CD4-positive, alpha-beta T cell treated with Interleukin-21 for 1 hour (primary cell): ENCODE data around the gene STYXL2.

ENCODE experiments used
- DNase-seq: peaks from one replicate; pipeline ENCODE4 v3.0.0-alpha.2; 2020

STYXL2 gene

DNA sequence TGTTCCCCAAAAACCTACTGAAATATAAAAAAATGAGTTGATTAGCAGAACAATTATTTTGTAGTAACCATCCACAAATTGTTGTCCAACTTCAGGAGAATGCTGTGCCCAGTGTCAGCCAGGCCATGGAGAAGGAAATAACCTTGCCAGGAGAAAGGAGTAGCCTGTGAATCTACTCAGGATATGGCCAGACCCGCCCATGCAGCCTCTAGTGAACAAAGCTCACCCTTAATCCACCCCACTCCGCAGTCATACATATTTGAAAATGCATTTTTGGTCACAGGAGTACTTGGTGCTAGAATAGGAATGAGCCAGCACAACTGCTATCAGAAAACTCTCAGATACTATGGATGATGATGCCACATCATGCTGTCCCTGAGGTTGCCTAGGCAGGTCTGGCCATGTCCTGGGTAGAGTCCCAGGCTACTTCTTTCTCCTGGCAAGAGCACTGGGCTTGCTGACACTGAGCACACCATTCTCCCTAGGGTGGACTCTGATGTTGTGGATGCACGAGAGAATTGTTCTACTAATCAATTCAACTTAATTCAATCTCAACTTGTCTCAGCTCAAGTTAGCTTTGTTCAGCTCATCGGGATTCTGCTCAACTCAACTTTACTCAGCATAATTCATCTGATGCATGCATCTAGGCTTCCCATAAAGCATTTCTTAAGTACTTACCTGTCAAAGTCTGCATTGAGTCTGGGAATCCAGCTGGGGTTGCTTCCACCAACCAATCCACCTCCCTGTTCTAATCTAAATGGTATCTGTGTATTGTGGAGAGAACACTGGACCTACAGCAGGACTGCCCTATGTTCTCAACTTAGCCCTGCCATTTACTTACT is 18.2 kb downstream of the STYXL2 start:
- DNase-seq, result no peak

DNA sequence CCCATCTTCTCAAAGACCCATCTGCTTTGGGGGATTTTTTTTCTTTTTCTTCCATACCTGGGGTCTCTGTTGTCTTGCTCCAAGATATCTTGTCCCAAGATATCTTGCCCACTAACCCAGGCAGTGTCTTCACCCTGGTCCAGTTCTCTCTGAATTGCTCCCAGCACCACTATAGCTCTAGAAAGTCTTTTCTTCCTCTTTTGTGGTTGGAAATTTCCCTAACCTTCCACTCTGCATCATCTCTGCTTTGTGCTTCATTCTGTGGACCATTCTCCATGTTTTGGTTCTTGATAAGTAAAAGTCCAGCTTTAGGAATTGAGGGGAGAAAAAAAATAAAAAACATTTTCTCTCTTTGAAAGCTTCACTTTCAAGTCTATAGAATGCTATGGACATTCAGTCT is 20.9 kb downstream of the STYXL2 start:
- DNase-seq, result no peak

DNA sequence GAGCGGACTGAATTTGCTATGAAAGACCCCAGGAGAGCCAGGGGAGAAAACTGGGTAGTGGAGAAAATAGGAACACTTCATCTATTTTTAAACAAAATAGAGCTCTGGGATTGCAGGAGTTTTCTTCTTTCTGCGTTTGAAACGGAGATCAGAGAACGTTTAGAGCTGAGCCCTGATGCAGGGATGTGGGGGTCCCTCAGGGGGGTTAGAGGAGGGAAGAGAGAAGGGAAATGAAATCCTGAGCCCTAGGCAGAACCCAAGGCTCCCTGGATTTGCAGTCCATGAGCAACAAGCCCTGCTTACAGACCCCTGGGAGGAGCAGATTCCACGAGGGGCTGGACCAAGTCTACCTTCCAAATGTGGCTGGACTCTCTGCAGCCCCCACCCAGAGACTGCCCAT is 21.8 kb downstream of the STYXL2 start:
- DNase-seq, result no peak

DNA sequence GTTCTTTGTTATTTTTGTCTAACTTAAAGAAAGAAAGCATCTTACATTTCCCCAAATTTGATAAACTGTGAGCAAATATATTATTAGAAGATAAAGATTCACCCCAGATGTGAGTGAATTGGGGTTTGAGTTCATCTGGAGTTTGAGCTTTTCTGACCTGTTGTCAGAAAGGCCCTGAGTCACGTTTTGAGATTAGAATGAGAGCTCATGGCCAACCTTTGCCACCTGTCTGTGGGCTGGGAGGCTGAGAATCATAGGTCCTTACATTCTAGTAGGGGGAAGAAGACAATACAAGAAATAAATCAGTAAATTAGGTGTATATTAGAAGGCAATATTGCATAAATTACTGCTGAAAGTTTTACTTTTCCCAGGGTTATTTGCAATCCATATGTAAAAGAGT is 22.3 kb downstream of the STYXL2 start:
- DNase-seq, result no peak

DNA sequence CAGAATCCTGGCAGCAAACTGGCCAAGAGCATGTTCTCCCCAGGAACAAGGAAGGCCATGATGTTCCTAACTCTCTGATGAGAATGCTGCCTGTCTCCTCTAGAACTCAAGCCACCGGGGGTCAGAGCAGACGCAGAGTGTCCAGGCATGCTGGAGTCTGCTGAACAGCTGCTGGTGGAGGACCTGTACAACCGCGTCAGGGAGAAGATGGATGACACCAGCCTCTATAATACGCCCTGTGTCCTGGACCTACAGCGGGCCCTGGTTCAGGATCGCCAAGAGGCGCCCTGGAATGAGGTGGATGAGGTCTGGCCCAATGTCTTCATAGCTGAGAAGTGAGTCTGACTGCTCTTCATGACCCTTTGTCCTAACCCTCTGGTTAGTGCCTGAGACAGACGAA is 23.4 kb downstream of the STYXL2 start:
- no peak for DNase-seq

DNA sequence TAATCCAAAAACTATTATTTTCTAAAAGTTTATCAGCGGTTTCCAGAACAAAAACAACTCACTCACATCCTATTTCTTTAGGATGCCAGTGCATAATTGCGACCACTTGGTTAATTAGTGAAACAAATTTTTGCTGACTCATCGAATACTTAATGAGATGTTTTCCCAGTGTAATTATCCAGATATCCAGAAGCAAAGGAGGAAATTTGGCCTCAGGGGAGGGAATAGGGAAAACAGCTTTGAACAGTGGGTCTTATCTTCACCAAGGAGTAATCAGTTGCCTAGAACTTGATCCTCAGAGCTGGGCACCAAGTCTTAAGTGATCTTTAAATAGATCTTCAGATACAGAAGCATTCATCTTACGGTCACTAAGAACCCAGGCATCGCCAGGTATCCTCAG is 24.3 kb downstream of the STYXL2 start:
- no peak for DNase-seq

DNA sequence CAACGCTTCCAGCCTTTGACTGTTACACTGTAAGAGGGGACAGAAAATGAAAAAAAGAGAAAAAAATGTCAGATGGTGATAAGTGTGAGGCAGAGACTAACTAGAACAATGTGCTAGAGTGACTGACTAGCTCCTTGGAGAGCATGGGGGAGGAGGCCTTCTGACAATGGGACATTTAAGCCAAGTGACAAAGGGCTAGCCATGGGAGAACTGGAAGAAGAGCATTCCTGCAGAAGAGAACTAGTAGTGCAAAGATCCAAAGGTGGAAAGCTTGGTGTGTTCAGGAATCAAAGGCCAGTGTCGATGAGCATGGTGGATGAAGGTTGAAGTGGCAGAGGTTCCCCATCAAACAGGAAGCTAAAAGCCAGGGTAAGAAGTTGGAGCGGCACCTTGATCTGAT is 25.8 kb downstream of the STYXL2 start:
- no peak for DNase-seq

DNA sequence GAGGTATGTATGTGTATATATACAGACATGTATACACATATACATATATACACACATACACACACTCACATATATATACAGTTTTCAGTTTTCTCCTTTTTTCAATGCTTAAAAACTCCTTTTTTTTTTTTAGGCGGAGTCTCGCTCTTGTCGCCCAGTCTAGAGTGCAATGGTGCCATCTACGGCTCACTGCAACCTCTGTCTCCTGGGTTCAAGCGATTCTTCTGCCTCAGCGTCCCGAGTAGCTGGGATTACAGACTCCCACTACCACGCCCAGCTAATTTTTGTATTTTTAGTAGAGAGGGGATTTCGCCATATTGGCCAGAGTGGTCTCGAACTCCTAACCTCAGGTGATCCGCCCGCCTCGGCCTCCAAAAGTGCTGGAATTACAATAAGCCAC is 27.0 kb downstream of the STYXL2 start:
- DNase-seq, result peak; percentile 11

DNA sequence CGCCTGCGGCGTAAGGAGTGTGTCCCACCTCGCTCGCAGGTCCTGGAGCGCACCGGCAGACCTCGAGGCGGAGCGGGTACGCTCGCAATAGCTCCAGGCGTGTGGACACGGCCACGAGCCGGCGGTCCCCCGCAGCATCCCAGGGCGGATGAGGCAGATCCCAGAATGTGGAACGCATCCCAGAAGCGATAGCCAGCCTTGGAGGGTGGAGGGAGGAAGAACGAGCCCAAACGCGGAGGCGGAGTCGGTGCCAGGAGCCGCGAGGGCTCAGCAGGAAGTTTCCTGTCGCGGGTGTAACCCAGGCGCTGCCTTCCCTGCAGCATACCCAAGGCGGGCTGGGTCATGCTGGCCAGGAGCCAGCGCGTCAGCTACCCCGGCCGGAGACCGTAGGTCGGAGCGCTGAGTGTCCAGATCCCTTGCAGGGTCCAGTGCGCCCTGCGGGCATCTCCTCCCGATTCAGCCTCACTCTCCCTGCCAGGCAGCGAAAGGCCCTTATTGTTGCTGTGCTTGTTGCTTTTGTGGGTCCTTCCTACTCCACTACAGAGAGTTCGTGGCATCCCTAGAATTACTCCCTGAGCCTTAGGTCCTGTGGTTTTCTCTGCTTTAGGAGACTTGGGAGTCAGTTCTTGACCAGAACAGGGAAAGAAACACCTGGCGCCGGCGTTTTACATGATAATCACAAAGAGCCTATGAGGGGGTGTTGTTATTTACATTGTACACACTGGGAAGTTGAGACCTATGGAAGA is 27.7 kb downstream of the STYXL2 start:
- DNase-seq, result peak; percentile 25

DNA sequence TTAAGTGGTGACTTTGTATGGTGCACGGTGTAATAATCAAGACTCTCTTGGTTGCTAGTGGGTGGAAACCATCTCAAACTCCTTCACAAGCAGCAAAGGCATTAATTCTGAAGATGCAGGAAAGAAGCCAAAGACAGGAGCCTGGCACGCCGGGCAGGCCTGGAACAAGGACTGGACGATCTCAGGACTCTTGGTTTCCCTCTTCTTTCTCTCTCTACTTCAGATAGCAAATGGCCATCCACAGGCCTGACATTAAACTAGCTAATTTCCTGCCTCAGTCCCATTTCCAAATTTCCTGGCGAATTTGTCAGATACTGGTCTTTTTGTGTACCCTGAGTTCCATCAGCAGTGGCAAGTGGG is 28.2 kb downstream of the STYXL2 start:
- DNase-seq, result no peak

DNA sequence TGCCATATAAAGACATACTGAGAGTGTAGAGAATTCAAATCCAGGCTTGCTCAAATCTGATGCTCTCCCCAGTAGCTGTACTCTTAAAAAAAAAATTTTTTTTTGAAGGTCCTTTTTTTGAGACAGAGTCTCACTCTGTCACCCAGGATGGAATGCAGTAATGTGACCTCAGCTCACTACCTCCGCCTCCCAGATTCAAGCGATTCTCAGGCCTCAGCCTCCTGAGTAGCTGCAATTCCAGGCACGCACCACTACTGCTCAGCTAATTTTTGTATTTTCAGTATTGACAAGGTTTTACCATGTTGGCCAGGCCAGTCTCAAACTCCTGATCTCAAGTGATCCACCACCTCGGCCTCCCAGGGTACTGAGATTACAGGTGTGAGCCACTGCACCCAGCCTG is 28.7 kb downstream of the STYXL2 start:
- DNase-seq, result no peak

DNA sequence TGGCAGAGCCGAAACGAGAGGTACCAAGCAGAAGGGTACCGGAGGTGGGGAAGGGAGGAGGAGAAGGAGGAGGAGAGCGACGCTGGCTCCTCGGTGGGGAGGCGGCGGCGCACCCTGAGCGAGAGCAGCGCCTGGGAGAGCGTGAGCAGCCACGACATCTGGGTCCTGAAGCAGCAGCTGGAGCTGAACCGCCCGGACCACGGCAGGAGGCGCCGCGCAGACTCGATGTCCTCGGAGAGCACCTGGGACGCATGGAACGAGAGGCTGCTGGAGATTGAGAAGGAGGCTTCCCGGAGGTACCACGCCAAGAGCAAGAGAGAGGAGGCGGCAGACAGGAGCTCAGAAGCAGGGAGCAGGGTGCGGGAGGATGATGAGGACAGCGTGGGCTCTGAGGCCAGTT is 32.4 kb downstream of the STYXL2 start:
- DNase-seq, result no peak

DNA sequence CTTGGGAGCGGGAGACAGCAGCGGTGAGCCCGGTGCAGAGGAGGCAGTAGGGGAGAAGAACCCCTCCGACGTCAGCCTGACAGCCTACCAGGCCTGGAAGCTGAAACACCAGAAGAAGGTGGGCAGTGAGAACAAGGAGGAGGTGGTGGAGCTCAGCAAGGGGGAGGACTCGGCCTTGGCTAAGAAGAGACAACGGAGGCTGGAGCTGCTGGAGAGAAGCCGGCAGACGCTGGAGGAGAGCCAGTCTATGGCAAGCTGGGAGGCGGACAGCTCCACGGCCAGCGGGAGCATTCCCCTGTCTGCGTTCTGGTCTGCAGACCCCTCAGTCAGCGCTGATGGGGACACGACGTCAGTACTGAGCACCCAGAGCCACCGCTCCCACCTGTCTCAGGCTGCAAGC is 32.9 kb downstream of the STYXL2 start:
- DNase-seq, result no peak

DNA sequence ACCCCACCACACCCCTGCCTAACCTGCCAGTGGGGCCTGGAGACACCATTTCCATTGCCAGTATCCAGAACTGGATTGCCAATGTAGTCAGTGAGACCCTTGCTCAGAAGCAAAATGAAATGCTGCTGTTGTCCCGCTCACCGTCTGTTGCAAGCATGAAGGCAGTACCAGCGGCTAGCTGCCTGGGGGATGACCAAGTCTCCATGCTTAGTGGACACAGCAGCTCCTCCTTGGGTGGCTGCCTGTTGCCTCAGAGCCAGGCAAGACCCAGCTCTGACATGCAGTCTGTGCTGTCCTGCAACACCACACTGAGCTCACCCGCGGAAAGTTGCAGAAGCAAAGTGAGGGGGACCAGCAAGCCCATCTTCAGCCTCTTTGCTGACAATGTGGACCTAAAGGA is 33.4 kb downstream of the STYXL2 start:
- DNase-seq, result no peak

DNA sequence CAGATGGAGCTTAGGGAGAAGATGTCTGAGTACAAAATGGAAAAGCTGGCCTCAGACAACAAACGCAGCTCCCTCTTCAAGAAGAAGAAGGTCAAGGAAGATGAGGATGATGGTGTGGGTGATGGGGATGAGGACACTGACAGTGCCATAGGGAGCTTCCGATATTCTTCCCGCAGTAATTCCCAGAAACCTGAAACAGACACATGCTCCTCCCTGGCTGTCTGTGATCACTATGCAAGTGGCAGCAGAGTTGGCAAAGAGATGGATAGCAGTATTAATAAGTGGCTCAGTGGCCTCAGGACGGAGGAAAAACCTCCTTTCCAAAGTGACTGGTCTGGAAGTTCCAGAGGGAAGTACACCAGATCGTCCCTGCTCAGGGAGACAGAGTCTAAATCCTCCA is 33.8 kb downstream of the STYXL2 start:
- no peak for DNase-seq

DNA sequence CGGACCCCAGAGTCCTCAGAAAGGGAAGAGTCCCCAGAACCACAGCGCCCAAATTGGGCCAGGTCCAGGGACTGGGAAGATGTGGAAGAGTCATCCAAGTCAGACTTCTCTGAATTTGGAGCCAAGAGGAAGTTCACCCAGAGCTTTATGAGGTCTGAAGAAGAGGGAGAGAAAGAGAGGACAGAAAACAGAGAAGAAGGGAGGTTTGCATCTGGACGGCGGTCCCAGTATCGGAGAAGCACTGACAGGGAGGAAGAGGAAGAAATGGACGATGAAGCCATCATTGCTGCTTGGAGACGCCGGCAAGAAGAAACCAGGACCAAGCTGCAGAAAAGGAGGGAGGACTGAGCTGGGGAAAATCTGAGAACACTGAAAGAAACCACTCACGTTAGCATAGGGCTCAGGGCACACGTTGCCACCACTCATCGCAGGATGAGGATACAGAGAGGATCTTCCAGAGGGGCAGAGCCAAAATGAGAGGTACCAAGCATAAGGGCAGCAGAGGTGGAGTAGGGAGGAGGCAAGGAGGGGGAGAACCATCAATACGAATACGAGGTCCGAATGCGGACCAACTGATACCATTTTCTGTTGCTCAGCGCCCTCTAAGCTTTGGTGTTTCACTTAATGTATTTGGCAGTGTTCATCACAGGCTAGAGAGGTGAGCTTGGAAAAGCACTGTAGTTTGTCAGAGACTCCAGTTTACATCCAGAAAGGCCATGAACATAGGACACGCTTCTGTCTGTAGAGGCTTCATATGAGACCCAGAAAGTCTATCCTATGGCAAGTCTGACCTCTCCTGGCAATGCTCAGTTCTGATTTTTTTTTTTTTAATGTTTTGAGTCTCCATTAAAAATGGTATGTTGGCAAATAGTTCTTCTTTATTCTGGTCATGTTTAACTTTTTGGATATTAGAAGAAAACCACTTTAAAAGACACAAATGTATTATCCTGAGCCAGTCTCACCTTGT is 34.7 kb downstream of the STYXL2 start:
- no peak for DNase-seq

DNA sequence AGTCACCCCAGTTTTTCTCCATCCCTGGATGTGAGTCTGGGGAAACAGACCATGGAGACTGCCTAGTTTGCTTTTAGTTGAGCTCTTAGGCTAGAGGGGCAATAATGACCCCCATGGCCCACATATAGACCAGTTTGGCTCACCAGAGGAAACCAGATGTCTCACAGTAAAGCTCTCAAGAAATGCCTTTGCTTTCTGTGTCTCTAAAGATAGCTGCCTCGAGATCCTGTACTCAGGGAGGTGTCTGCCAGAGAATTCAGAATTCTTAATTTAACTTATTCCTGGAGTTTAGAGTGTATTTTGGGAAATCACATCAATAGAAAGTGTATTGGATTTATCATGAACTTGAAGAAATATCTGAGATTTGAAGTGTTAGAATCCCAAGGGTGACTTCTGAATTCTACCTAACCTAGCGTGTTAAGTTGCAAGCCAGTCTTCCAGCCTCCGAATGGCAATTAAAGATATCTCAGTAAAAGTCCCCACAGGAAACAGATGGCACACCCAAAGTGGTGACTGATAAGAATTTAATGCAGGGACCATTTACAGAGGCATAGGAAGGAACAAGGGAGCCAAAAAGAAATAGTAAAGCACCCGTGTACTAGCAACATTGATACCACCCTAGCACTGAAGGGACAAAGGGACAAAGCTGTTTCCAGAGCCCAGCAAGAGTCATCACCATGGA is 37.1 kb downstream of the STYXL2 start:
- no peak for DNase-seq

DNA sequence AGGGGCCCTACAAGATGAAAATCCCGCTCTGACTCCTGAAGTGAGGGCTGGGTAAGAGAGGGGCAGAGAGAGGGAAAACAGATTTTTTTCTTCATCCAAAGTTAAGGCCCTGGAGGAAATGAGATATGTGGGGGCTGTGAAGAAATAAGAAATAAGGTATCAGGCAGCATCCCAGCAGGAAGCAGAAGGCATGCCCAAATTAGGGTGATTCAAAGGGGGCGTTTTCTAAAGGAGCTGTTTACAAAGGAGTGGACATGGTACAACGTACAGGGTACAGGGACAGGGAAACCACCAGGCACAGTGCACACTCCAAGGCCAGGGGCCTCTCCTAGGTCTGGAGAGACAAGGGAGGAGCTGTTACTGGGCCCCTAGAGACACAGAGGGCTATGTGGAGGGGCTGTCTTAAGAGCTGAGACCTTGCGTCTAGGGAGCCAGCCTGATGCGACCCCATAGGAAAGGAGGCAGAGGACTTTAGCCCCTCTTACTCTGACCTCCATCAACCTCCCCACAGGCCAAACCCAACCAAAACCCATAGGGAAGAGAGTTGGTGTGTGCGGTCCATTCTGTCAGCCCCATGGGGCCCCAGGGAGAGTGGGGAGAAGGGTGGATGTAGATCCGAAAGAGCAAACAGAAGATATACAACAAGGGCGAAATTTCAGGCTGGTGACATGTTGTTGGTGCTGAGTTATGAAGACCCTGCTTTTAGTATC is 38.6 kb downstream of the STYXL2 start:
- DNase-seq, result no peak

DNA sequence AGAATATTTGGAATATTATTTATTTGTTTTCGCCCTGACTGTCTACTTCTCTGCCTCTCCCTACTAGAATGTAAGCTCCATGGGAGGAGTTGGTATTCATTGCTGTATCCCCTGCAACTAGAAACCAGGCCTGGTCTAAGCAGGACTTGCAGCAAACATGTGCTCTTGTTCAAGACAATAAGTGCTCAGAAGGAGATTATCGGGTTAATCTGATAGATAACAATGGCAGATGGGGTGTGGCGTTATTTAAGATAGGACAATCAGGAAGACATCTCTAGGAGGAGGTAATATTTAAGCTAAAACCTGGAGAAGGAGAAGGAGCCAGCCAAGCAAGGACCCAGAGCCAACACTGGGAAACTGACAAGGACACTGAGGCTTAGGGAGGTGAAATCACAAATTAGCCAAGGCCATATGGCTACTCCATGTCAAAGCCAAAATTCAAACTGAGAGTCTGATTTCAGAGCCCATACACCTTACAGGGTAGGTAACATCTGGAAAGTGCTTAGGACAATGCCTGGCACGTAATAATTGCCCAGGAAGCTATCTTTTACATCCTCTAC is 41.5 kb downstream of the STYXL2 start:
- DNase-seq, result no peak

DNA sequence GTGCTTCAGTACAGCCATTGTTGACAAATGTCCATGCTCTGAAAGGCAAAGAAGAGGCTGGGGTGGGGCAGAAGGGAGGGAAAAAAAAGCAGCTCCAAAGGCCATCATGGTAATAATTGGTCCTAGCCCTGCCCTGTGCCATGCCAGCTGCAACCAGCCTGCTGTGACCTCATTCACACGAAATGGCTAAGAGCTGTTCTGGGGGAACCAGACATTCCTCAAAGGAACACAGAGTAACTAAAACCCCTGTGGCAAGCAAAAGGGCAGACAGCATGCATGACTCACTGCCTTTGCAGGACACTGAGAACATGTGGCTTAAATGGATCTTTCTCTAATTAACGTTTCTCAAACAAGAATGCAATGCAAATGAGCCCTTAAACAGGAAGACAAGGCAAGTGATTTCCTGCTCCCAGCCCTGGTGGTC is 42.3 kb downstream of the STYXL2 start:
- no peak for DNase-seq

DNA sequence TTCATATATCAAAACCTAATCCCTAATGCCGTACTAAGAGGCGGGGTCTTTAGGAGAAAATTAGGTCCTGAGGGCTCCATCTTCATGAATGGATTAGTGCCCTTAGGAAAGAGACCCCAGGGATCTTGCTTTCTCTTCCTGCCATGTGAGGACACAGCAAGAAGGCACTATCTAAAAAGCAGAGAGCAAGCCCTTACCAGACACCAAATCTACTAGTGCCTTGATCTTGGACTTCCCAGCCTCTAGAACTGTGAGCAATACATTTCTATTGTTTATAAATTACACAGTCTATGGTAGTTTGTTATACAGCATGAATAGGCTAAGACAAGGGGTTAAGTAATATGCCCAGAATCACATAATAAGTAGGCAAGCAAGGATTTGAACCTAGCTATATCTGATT is 42.9 kb downstream of the STYXL2 start:
- no peak for DNase-seq

DNA sequence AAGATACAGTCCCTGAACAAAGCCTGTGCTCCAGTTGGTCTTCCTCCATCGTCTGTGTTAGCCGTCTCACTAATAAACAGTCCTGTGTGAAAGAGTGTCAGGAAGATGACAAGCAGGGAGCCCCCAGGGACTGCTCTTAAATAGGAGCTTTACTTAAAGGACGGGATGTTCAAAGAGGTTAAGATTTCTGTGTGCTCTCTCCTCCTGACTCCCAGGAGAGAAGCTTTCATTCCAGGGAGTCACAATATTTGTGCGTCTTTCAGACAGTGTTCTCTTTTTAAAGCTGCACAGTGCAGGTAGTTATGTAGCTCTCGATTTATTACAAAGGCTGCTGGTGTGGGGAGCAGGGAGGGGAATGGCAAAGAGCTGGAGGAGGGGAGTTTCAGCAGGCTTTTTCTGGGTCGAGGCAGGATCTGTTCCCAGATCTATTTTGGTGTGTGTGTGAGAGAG is 43.5 kb downstream of the STYXL2 start:
- no peak for DNase-seq
